Measurements from ENCODE around the gene PRMT9. TPM values are rescaled to one million over a fixed set of nuclear protein-coding genes. Genes with fewer than 3 reads are reported as not detected.

Gene PRMT9
- total and polyA plus RNA-seq, 2 of the 13 experiments (the other 11 are each of a cell fraction or from before 2014, with no cell fraction given) = 4.0 to 9.7 TPM

GRCh38 chr4:147589586-147589985 is 94.4 kb downstream of the PRMT9 start:
- in situ Hi-C loops (cut with HindIII; ENCODE audit: extremely low pct_ligation_motif_present, low pct_unique_long_range_greater_than_20kb) = loop anchor here (5.0 to 25.0 kb wide), 2 partner anchors 72 to 577 kb away; no protein-coding TSS in a partner anchor

More at GRCh38 chr4:147589586-147589985, 94.4 kb downstream of the PRMT9 start:
- ATAC-seq (no peak), FAIRE-seq (no peak), DNase-seq (ENCODE audit: low spot score) (no peak)
- no peaks in the 10 kb centered on the region for H3K79me2 ChIP-seq (ENCODE audit: insufficient read depth, low read length)
- 13% methylated on average over 1 of the region's 1 CpG for WGBS (ENCODE audit: low lambda C conversion rate)
- H4K20me1 ChIP-seq (ENCODE audit: insufficient read depth, low read length) = no peaks in the 10 kb centered on the region
- no peak overlapping the region for H2AFZ ChIP-seq (ENCODE audit: low read length)
- intact Hi-C loops (cut with micrococcal nuclease; ENCODE audit: unreplicated experiment) = no loop called here
- no peak for TF ChIP-seq SMYD3 (CRISPR knock-in tag; IDR thresholded peaks at IDR 0.05)
- no peak for TF ChIP-seq ZNF274 (CRISPR knock-in tag; IDR thresholded peaks at IDR 0.05)
- no peak for TF ChIP-seq CCDC6 (CRISPR knock-in tag; IDR thresholded peaks at IDR 0.05)
- TF ChIP-seq RELA (CRISPR knock-in tag; IDR thresholded peaks at IDR 0.05) = no peak
- no peak for TF ChIP-seq TRIM22 (IDR thresholded peaks at IDR 0.05)
- TF ChIP-seq GPN1 (CRISPR knock-in tag; IDR thresholded peaks at IDR 0.05; ENCODE audit: borderline replicate concordance) = no peak
- no peak for TF ChIP-seq JUNB (CRISPR knock-in tag; IDR thresholded peaks at IDR 0.05; ENCODE audit: borderline replicate concordance)
- no peak for TF ChIP-seq RERE (CRISPR knock-in tag; IDR thresholded peaks at IDR 0.05; ENCODE audit: low read depth)
- no peak for TF ChIP-seq ZNF317 (CRISPR knock-in tag; IDR thresholded peaks at IDR 0.05)
- no peak for TF ChIP-seq ZBTB46 (CRISPR knock-in tag; IDR thresholded peaks at IDR 0.05; ENCODE audit: borderline replicate concordance)
- no peaks in the 10 kb centered on the region for H3K4me1 ChIP-seq (ENCODE audit: insufficient read depth, low read length)
- H3K27me3 ChIP-seq (ENCODE audit: control insufficient read depth in 1 of 2, insufficient read depth in 2 of 2, low read length in 2 of 2) = no peaks in the 10 kb centered on the region
- no peak overlapping the region for H3K4me2 ChIP-seq (ENCODE audit: low read depth, low read length)
- BruUV-seq (replicated peaks) = no TSS peak
- CTCF ChIA-PET (ENCODE audit: low intra/inter-chr PET ratio, low total read pairs) = interaction anchor here (1.8 to 3.1 kb wide), 3 partner anchors 70 to 429 kb away, joined by 5 to 30 read pairs (median 21); no protein-coding TSS in a partner anchor
- POLR2A ChIA-PET = no interaction called here
- no peak overlapping the region for H3K27ac ChIP-seq (ENCODE audit: extremely low read length, insufficient read depth, low read length)
- no peak overlapping the region for H3K9ac ChIP-seq (ENCODE audit: insufficient read depth, low read depth, low read length)
- no peaks in the 10 kb centered on the region for H3K36me3 ChIP-seq (replicated peaks in 1 of 2; ENCODE audit: control insufficient read depth in 1 of 2, insufficient read depth in 2 of 2, low read length in 2 of 2)
- no peaks in the 10 kb centered on the region for H3K9me3 ChIP-seq (ENCODE audit: low read length)
- no peak overlapping the region for H3K4me3 ChIP-seq (replicated peaks in 1 of 3; ENCODE audit: insufficient read depth in 1 of 3, low read depth in 2 of 3, low read length in 3 of 3)

Measured in HepG2 (cell line).